K562 (cell line): ENCODE data around the gene TMSB10. TPM values are rescaled to one million over a fixed set of nuclear protein-coding genes. Genes with fewer than 3 reads are reported as not detected.

Source experiments
- ATAC-seq: fragments of 200-7000 bp; cut with Tn5 transposase; 3 replicates; pipeline ENCODE4 v1.9.1; 2020; ENCODE audit warnings: moderate library complexity
- BruUV-seq: library from RNA; stranded (reverse); fragments of 400-500 nt; replicated peaks from 2 replicates; lab custom pipeline; 2021; lab: Mats Ljungman, UMichigan
- CTCF ChIA-PET: fragments of 300-600 bp; formaldehyde crosslinking; extraction: SDS; loops from one replicate; lab custom pipeline; 2021; ENCODE audit warnings: low intra/inter-chr PET ratio; lab: Yijun Ruan, JAX
- POLR2A ChIA-PET: fragments of 300-600, 350-650 bp; sonication (Branson Sonifier 250); formaldehyde crosslinking; extraction: SDS; loops from one replicate; lab custom pipeline; 2021; ENCODE audit warnings: antibody characterized with exemption, inconsistent platforms; lab: Yijun Ruan, JAX
- DNase-seq, 4 experiments: peaks; one replicate each; pipeline versions ENCODE4 v3.0.0 to v3.0.0-alpha.2; 2011 to 2018; ENCODE audit warnings: low spot score in 3 of 4, mixed read lengths in 3 of 4; ENCODE audit errors: extremely low read depth in 1 of 4
- FAIRE-seq: peaks from 2 replicates; lab custom pipeline; 2011; peaks lifted over from hg19 to GRCh38; lab: Jason Lieb, UNC
- H2AFZ ChIP-seq: 2 replicates; pipeline ENCODE4 v1.6.0; 2011; ENCODE audit warnings: low read depth, low read length, control low read depth, inconsistent platforms
- H3K27ac ChIP-seq: fragments of 200-600 bp; 3 replicates; pipeline ENCODE4 v1.8.0; 2011; ENCODE audit warnings: low read depth, mild to moderate bottlenecking, control low read depth, inconsistent platforms, low read length, moderate library complexity, mixed read lengths; ENCODE audit errors: extremely low read depth
- H3K27me3 ChIP-seq, 2 experiments: fragments of 300-600 bp in 1 of 2; 2 replicates in 1 of 2; 3 replicates in 1 of 2; pipeline versions ENCODE4 v1.6.0 to v1.8.0; 2011; ENCODE audit warnings: inconsistent platforms in 2 of 2, low read length in 2 of 2, mild to moderate bottlenecking in 1 of 2, mixed read lengths in 1 of 2, moderate library complexity in 1 of 2; ENCODE audit not compliant: control insufficient read depth in 2 of 2, insufficient read depth in 2 of 2
- H3K36me3 ChIP-seq: fragments of 300-600 bp; 3 replicates; pipeline ENCODE4 v1.8.0; 2011; ENCODE audit warnings: mild to moderate bottlenecking, low read length, inconsistent platforms; ENCODE audit not compliant: control insufficient read depth, insufficient read depth
- H3K4me1 ChIP-seq, 2 experiments: fragments of 200-600 bp in 1 of 2; replicated peaks in 1 of 2; 2 replicates in 1 of 2; 3 replicates in 1 of 2; pipeline versions ENCODE4 v1.5.1 to v1.8.0; 2011; ENCODE audit warnings: inconsistent platforms in 2 of 2, low read length in 2 of 2, mild to moderate bottlenecking in 1 of 2, mixed read lengths in 1 of 2, moderate library complexity in 1 of 2; ENCODE audit not compliant: control insufficient read depth in 2 of 2, insufficient read depth in 2 of 2
- H3K4me2 ChIP-seq: 2 replicates; pipeline ENCODE4 v1.6.1; 2011; ENCODE audit warnings: low read length, control low read depth, inconsistent platforms, mixed read lengths; ENCODE audit not compliant: insufficient read depth
- H3K4me3 ChIP-seq: fragments of 200-600 bp; sonication (generic), shearing (Covaris generic); 2 replicates; pipeline ENCODE4 v1.5.1; 2016; ENCODE audit warnings: control low read depth, inconsistent platforms
- H3K79me2 ChIP-seq: fragments of 200-600 bp; 3 replicates; pipeline ENCODE4 v1.8.0; 2011; ENCODE audit warnings: low read length, inconsistent platforms; ENCODE audit not compliant: control insufficient read depth, insufficient read depth
- H3K9ac ChIP-seq, 2 experiments: 2 replicates each; pipeline versions ENCODE4 v1.6.0 to v1.6.1; 2011; ENCODE audit warnings: low read depth in 2 of 2, low read length in 2 of 2, control low read depth in 1 of 2, inconsistent platforms in 1 of 2, mild to moderate bottlenecking in 1 of 2, mixed read lengths in 1 of 2; ENCODE audit not compliant: insufficient read depth in 1 of 2
- H3K9me1 ChIP-seq: one replicate; pipeline ENCODE4 v1.6.0; 2011; ENCODE audit warnings: inconsistent platforms, mild to moderate bottlenecking, low read length, moderate library complexity; ENCODE audit not compliant: control insufficient read depth, insufficient read depth
- H3K9me3 ChIP-seq: replicated peaks from 2 replicates; pipeline ENCODE4 v1.5.1; 2011; ENCODE audit warnings: low read depth, low read length, inconsistent platforms; ENCODE audit not compliant: control insufficient read depth, insufficient read depth
- H4K20me1 ChIP-seq: replicated peaks from 2 replicates; pipeline ENCODE4 v1.6.1; 2011; ENCODE audit warnings: low read length, inconsistent platforms, mixed read lengths; ENCODE audit not compliant: control insufficient read depth, insufficient read depth
- GTF2F1 ChIP-seq: IDR thresholded peaks from 2 replicates; pipeline ENCODE4 v1.6.1; 2011; ENCODE audit warnings: low read depth, low read length, improper control_type of control experiment
- HDAC1 ChIP-seq, 2 experiments: fragments of 450-650 bp; IDR thresholded peaks; 2 replicates each; pipeline ENCODE4 v1.6.1; 2016 to 2017; ENCODE audit warnings: inconsistent platforms in 1 of 2, mild to moderate bottlenecking in 1 of 2, moderate library complexity in 1 of 2
- MECOM ChIP-seq: fragments of 250-450 bp; sonication (Bioruptor Pico); IDR thresholded peaks from 2 replicates; pipeline ENCODE4 v1.8.0; 2022; ENCODE audit warnings: inconsistent platforms
- SPI1 ChIP-seq: IDR thresholded peaks from 2 replicates; pipeline ENCODE4 v1.6.1; 2011; ENCODE audit warnings: low read depth, low read length, control low read depth, borderline replicate concordance
- STAT5B ChIP-seq: fragments of 250-450 bp; sonication (Bioruptor Pico); IDR thresholded peaks from 2 replicates; pipeline ENCODE4 v1.8.0; 2021; ENCODE audit warnings: mild to moderate bottlenecking, inconsistent platforms
- ZNF551 ChIP-seq: fragments of 250-450 bp; sonication (Bioruptor Pico); IDR thresholded peaks from 2 replicates; pipeline ENCODE4 v1.5.0; 2021; ENCODE audit warnings: mild to moderate bottlenecking, moderate library complexity
- ZNF561 ChIP-seq: fragments of 450-650 bp; formaldehyde crosslinking; conservative IDR thresholded peaks from 2 replicates; pipeline ENCODE4 v1.4.0; 2020; ENCODE audit warnings: mild to moderate bottlenecking, moderate library complexity
- WGBS: fragments of 100-300 bp; shearing (Covaris generic); methylation state at CpG from one replicate; pipeline ENCODE4 v1.1.6; 2016; ENCODE audit warnings: low coverage, mixed read lengths; ENCODE audit not compliant: insufficient coverage; ENCODE audit errors: missing lambda C conversion rate; 5-methylcytosine and 5-hydroxymethylcytosine counted together
- in situ Hi-C: fragments of 300-500 bp; cut with MboI; formaldehyde crosslinking; loops from 4 replicates; pipeline ENCODE4 v1.15.0; 2018; ENCODE audit warnings: inconsistent platforms, mixed read lengths
- intact Hi-C: fragments of 100-400 bp; cut with micrococcal nuclease; formaldehyde crosslinking; loops from 2 replicates; pipeline ENCODE4 v1.14.2; 2022
- polyA plus RNA-seq, 8 experiments: library from polyadenylated mRNA; depleted of rRNA in 4 of 8; stranded (reverse) in 5 of 8; unstranded in 3 of 8; fragments of >200 nt; fragmentation: Nextera tagmentation in 2 of 8; fragmentation: Illumina TruSeq in 1 of 8; extraction: Ambion mirVana in 2 of 8; extraction: Trizol in 1 of 8; gene quantifications; 2 replicates each; pipeline versions ENCODE4 v1.2.1 to v1.2.3, GENCODE V29; 2011 to 2014; ENCODE audit warnings: inconsistent platforms in 1 of 8, missing spikeins in 1 of 8
- total RNA-seq, 7 experiments: library from RNA; depleted of rRNA in 6 of 7; stranded (reverse); fragments of >200 nt in 6 of 7; fragmentation: Illumina TruSeq in 2 of 7; extraction: Trizol in 2 of 7; gene quantifications; 2 replicates each; pipeline versions ENCODE4 v1.2.1 to v1.2.3, GENCODE V29; 2011 to 2021; ENCODE audit warnings: low replicate concordance in 1 of 7
- TF ChIP-seq, protein P1 (sequence below): fragments of 250-450 bp; sonication (Bioruptor Pico); IDR thresholded peaks from 2 replicates; pipeline ENCODE4 v1.8.0; 2021; ENCODE audit warnings: mild to moderate bottlenecking, moderate library complexity
- TF ChIP-seq, protein P2 (sequence below), 2 experiments: fragments of 150-350 bp in 1 of 2; IDR thresholded peaks; 2 replicates each; pipeline ENCODE4 v1.6.1; 2012 to 2016; ENCODE audit warnings: low read depth in 2 of 2, low read length in 2 of 2, mild to moderate bottlenecking in 1 of 2, moderate library complexity in 1 of 2
- TF ChIP-seq, protein P3 (sequence below), 2 experiments: fragments of 450-650 bp; IDR thresholded peaks; 2 replicates each; pipeline ENCODE4 v1.6.1; 2016; ENCODE audit warnings: mild to moderate bottlenecking in 2 of 2, borderline replicate concordance in 1 of 2, low read depth in 1 of 2, moderate library complexity in 1 of 2

TMSB10 gene
- total and polyA plus RNA-seq, 9 of the 15 experiments (the other 6 are each of a cell fraction or from before 2014, with no cell fraction given), result 382 to 2,226 (median 959) TPM

DNA sequence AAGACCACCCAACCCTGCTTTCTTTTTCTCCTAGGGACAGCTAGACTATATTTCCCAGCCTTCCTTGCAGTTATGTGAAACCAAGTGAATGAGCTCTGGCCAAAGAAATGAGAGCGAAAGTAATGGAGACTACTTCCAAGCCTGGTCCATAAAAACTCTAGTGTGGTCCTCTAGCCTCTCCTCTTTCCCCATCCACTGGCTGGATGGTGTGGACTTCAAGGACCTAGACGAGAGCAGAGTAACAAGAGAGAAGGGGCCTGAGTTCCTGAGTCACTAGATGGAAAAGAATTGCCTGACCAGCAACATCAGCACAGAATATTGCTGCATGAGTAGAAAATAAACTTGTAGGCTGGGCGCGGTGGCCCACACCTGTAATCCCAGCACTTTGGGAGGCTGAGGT, 2.9 kb upstream of the TMSB10 start:
- intact Hi-C loops, result no loop called here
- CTCF ChIA-PET, result no interaction called here
- Histone ChIP-seq H2AFZ (no peak overlapping the region), H3K4me1 (peaks cover 20 to 23% of the 10 kb centered on the region in 2 experiments), H3K79me2 (peaks cover 16% of the 10 kb centered on the region), H3K9me1 (no peaks in the 10 kb centered on the region), H3K27ac (no peak overlapping the region), H3K36me3 (peaks cover 6% of the 10 kb centered on the region; the same call in 1 of the 3 replicates), H3K9ac (no peak overlapping the region), H3K4me2 (no peak overlapping the region), H3K27me3 (no peaks in the 10 kb centered on the region), H4K20me1 (no peaks in the 10 kb centered on the region), H3K4me3 (no peak overlapping the region), H3K9me3 (no peaks in the 10 kb centered on the region)
- ATAC-seq, result no peak
- in situ Hi-C loops, result no loop called here
- no peak for DNase-seq
- no TSS peak for BruUV-seq
- 82% methylated on average over 4 of the region's 4 CpGs for WGBS
- POLR2A ChIA-PET, result no interaction called here
- FAIRE-seq, result no peak
- TF ChIP-seq GTF2F1 (no peak), HDAC1 (IDR thresholded peaks at IDR 0.05) (no peak), STAT5B (CRISPR knock-in tag) (no peak), ZNF551 (CRISPR knock-in tag) (no peak), SPI1 (no peak), MECOM (CRISPR knock-in tag) (no peak), ZNF561 (CRISPR knock-in tag) (no peak)
- TF ChIP-seq, protein P1, sequence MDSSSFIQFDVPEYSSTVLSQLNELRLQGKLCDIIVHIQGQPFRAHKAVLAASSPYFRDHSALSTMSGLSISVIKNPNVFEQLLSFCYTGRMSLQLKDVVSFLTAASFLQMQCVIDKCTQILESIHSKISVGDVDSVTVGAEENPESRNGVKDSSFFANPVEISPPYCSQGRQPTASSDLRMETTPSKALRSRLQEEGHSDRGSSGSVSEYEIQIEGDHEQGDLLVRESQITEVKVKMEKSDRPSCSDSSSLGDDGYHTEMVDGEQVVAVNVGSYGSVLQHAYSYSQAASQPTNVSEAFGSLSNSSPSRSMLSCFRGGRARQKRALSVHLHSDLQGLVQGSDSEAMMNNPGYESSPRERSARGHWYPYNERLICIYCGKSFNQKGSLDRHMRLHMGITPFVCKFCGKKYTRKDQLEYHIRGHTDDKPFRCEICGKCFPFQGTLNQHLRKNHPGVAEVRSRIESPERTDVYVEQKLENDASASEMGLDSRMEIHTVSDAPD, result no peak
- TF ChIP-seq, protein P2, sequence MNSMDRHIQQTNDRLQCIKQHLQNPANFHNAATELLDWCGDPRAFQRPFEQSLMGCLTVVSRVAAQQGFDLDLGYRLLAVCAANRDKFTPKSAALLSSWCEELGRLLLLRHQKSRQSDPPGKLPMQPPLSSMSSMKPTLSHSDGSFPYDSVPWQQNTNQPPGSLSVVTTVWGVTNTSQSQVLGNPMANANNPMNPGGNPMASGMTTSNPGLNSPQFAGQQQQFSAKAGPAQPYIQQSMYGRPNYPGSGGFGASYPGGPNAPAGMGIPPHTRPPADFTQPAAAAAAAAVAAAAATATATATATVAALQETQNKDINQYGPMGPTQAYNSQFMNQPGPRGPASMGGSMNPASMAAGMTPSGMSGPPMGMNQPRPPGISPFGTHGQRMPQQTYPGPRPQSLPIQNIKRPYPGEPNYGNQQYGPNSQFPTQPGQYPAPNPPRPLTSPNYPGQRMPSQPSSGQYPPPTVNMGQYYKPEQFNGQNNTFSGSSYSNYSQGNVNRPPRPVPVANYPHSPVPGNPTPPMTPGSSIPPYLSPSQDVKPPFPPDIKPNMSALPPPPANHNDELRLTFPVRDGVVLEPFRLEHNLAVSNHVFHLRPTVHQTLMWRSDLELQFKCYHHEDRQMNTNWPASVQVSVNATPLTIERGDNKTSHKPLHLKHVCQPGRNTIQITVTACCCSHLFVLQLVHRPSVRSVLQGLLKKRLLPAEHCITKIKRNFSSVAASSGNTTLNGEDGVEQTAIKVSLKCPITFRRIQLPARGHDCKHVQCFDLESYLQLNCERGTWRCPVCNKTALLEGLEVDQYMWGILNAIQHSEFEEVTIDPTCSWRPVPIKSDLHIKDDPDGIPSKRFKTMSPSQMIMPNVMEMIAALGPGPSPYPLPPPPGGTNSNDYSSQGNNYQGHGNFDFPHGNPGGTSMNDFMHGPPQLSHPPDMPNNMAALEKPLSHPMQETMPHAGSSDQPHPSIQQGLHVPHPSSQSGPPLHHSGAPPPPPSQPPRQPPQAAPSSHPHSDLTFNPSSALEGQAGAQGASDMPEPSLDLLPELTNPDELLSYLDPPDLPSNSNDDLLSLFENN (IDR thresholded peaks at IDR 0.05; ENCODE audit: low read depth in 2 of 2, low read length in 2 of 2), result no peak
- TF ChIP-seq, protein P3, sequence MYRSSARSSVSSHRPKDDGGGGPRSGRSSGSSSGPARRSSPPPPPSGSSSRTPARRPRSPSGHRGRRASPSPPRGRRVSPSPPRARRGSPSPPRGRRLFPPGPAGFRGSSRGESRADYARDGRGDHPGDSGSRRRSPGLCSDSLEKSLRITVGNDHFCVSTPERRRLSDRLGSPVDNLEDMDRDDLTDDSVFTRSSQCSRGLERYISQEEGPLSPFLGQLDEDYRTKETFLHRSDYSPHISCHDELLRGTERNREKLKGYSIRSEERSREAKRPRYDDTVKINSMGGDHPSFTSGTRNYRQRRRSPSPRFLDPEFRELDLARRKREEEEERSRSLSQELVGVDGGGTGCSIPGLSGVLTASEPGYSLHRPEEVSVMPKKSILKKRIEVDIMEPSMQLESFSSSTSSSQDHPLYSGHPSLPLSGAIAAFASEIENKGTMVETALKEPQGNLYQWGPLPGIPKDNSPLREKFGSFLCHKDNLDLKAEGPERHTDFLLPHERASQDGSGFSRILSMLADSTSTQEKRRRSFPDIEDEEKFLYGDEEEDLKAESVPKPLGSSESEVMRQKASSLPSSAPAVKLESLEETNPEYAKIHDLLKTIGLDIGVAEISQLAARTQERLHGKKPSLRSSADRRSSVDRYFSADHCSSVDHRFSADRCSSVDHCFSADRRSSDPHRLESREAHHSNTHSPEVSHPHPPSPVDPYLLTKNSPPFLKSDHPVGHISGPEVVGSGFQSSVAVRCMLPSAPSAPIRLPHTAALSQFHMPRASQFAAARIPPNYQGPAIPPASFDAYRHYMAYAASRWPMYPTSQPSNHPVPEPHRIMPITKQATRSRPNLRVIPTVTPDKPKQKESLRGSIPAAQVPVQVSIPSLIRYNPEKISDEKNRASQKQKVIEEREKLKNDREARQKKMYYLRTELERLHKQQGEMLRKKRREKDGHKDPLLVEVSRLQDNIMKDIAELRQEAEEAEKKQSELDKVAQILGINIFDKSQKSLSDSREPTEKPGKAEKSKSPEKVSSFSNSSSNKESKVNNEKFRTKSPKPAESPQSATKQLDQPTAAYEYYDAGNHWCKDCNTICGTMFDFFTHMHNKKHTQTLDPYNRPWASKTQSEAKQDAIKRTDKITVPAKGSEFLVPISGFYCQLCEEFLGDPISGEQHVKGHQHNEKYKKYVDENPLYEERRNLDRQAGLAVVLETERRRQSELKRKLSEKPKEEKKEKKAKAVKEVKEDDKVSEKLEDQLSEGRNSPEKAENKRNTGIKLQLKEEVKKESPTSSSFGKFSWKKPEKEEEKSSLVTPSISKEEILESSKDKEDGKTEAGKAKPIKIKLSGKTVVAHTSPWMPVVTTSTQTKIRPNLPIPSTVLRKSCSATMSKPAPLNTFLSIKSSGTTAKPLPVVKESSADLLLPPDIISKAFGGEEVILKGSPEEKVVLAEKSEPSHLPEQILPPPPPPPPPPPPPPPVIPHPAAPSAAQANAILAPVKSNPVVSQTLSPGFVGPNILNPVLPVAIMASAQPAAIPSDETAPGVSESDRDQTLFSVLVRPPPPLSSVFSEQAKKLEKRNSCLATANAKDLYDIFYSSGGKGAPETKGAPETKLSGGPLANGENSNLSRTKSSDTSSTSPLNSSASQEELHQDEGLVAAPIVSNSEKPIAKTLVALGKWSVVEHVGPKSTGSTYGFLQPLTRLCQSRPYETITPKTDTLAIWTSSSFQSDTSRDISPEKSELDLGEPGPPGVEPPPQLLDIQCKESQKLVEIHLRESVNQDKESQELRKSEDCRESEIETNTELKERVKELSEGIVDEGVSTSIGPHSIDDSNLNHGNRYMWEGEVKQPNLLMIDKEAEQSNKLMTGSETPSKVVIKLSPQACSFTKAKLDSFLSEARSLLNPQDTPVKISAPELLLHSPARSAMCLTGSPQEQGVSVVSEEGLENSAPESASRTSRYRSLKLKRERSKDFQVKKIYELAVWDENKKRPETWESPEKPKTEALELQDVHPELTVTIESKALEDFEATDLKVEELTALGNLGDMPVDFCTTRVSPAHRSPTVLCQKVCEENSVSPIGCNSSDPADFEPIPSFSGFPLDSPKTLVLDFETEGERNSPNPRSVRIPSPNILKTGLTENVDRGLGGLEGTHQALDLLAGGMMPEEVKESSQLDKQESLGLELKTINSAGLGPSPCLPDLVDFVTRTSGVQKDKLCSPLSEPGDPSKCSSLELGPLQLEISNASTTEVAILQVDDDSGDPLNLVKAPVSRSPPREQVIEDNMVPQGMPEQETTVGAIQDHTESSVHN (IDR thresholded peaks at IDR 0.05; ENCODE audit: borderline replicate concordance in 1 of 2, low read depth in 1 of 2), result no peak
